Hepatocyte (in vitro differentiated cells): ENCODE results near the gene STIP1. TPM values are rescaled to one million over a fixed set of nuclear protein-coding genes. Genes with fewer than 3 reads are reported as not detected.
A peak's percentile ranks its signal among the peaks of the same experiment; 100 is the strongest.

Experiments used
- DNase-seq: peaks from one replicate; pipeline ENCODE4 v3.0.0-alpha.2; 2016; ENCODE audit warnings: low spot score
- H2AFZ ChIP-seq: fragments of 200-600 bp; sonication (generic); 2 replicates; pipeline ENCODE4 v1.6.0; 2016; ENCODE audit warnings: antibody characterized with exemption, mild to moderate bottlenecking
- H3K27ac ChIP-seq: fragments of 200-600 bp; sonication (generic); 2 replicates; pipeline ENCODE4 v1.5.1; 2016; ENCODE audit warnings: mild to moderate bottlenecking
- H3K27me3 ChIP-seq: fragments of 200-600 bp; sonication (generic); 2 replicates; pipeline ENCODE4 v1.6.1; 2016
- H3K36me3 ChIP-seq: fragments of 200-600 bp; sonication (generic); replicated peaks from 2 replicates; pipeline ENCODE4 v1.5.1; 2016; ENCODE audit warnings: low read depth; ENCODE audit not compliant: insufficient read depth
- H3K4me1 ChIP-seq: fragments of 200-600 bp; sonication (generic); 2 replicates; pipeline ENCODE4 v1.5.1; 2016; ENCODE audit warnings: mild to moderate bottlenecking, moderate library complexity; ENCODE audit not compliant: insufficient read depth
- H3K4me2 ChIP-seq: fragments of 200-600 bp; sonication (generic); 2 replicates; pipeline ENCODE4 v1.6.0; 2016
- H3K4me3 ChIP-seq: fragments of 200-600 bp; sonication (generic); 2 replicates; pipeline ENCODE4 v1.5.1; 2016; ENCODE audit warnings: mild to moderate bottlenecking
- H3K79me2 ChIP-seq: fragments of 200-600 bp; sonication (generic); 2 replicates; pipeline ENCODE4 v1.6.0; 2017; ENCODE audit warnings: mild to moderate bottlenecking
- H3K9me2 ChIP-seq: fragments of 200-600 bp; sonication (generic); replicated peaks from 2 replicates; pipeline ENCODE4 v1.6.0; 2017; ENCODE audit warnings: mild to moderate bottlenecking; ENCODE audit not compliant: insufficient read depth
- H3K9me3 ChIP-seq: fragments of 200-600 bp; sonication (generic); 2 replicates; pipeline ENCODE4 v1.5.1; 2016; ENCODE audit warnings: low read depth, mild to moderate bottlenecking
- H4K20me1 ChIP-seq: fragments of 200-600 bp; sonication (generic); 2 replicates; pipeline ENCODE4 v1.6.0; 2016; ENCODE audit warnings: mild to moderate bottlenecking; ENCODE audit not compliant: insufficient read depth, poor library complexity, severe bottlenecking
- EZH2 ChIP-seq: fragments of 200-600 bp; sonication (generic); IDR thresholded peaks from 2 replicates; pipeline ENCODE4 v1.6.1; 2016; ENCODE audit warnings: antibody characterized with exemption, mild to moderate bottlenecking, borderline replicate concordance
- EZH2phosphoT487 ChIP-seq: fragments of 200-600 bp; sonication (generic); IDR thresholded peaks from one replicate; pipeline ENCODE4 v1.6.1; 2018; ENCODE audit warnings: antibody characterized with exemption, mild to moderate bottlenecking, low read depth, moderate library complexity; ENCODE audit not compliant: unreplicated experiment, severe bottlenecking
- WGBS: methylation state at CpG from one replicate; pipeline ENCODE4 v1.1.6; 2016; ENCODE audit warnings: low lambda C conversion rate; ENCODE audit errors: missing lambda C conversion rate; 5-methylcytosine and 5-hydroxymethylcytosine counted together
- polyA plus RNA-seq: library from polyadenylated mRNA; unstranded; fragments of >200 nt; fragmentation: Nextera tagmentation; extraction: Ambion mirVana; gene quantifications from 2 replicates; pipeline ENCODE4 v1.2.1, GENCODE V29; 2016
- total RNA-seq: library from RNA; depleted of rRNA; stranded (reverse); fragments of >200 nt; gene quantifications from 2 replicates; pipeline ENCODE4 v1.2.3, GENCODE V29; 2014
- TF ChIP-seq, protein P1 (sequence below): fragments of 200-600 bp; sonication (generic); IDR thresholded peaks from 2 replicates; pipeline ENCODE4 v1.5.1; 2016; ENCODE audit warnings: antibody characterized with exemption, mild to moderate bottlenecking; ENCODE audit not compliant: poor library complexity

Gene STIP1
- total RNA-seq (113 and 122 TPM in 2 replicates), polyA plus RNA-seq (115 and 131 TPM in 2 replicates)

DNA sequence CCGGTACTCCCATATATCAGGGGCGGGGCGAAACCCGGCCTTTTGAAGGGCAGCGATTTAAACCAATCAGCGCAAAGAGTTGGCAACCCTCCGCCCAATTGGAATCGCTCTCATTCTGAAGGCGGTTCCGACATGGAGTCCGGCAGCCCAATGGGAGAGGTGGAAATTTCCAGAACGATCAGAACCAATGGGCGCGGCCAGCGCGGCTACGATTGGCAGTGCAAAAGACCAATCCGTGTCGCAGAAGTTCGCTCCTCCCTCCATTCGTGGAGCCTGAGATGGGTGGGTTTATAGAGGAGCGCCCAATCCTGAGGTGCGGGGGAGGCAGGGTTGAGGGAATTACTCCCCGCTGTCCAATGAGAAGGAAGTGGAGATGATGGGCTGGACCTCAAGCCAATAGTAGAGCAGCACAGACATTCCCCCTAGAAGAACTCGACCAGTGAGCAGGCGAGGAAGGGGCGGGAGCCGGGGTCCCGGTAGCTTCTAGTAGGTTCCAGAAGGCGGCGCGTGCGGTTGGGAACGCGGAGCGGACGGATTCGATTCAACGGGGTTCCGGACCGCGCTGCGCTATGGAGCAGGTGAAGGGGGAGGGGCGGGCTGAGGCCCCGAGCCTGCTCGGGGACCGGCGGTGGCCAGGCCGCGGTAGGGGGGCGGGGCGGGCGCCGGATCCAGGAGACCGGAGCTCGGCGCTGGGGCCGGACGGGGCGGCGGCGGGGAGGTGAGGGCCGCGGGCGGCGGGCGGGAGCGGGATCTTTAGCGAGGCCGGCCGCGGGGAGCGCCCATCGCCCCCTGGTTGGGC, at the start of gene STIP1:
Gene STIP1 (plus strand): TSS at position 479 of the 799 bp plus-strand sequence. CDS start 91 bp downstream, at position 570.
- Histone ChIP-seq H3K4me2 (peak within 1 kb of the TSS; percentile 83), H3K27me3 (no peaks in the 10 kb centered on the region), H4K20me1 (peaks cover 24% of the 10 kb centered on the region), H3K4me1 (peaks cover 25% of the 10 kb centered on the region), H3K79me2 (peaks cover 18% of the 10 kb centered on the region), H2AFZ (peak within 1 kb of the TSS; percentile 6), H3K9me2 (no peaks in the 10 kb centered on the region), H3K4me3 (peak within 1 kb of the TSS; percentile 16), H3K27ac (peak within 1 kb of the TSS; percentile 80), H3K9me3 (no peaks in the 10 kb centered on the region), H3K36me3 (no peaks in the 10 kb centered on the region)
- WGBS, result 2% methylated on average over 42 of the region's 74 CpGs
- peak; percentile 100 for DNase-seq
- TF ChIP-seq EZH2 (no peak), EZH2phosphoT487 (no peak)
- TF ChIP-seq, protein P1, sequence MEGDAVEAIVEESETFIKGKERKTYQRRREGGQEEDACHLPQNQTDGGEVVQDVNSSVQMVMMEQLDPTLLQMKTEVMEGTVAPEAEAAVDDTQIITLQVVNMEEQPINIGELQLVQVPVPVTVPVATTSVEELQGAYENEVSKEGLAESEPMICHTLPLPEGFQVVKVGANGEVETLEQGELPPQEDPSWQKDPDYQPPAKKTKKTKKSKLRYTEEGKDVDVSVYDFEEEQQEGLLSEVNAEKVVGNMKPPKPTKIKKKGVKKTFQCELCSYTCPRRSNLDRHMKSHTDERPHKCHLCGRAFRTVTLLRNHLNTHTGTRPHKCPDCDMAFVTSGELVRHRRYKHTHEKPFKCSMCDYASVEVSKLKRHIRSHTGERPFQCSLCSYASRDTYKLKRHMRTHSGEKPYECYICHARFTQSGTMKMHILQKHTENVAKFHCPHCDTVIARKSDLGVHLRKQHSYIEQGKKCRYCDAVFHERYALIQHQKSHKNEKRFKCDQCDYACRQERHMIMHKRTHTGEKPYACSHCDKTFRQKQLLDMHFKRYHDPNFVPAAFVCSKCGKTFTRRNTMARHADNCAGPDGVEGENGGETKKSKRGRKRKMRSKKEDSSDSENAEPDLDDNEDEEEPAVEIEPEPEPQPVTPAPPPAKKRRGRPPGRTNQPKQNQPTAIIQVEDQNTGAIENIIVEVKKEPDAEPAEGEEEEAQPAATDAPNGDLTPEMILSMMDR, result peak; percentile 44

GRCh38 chr11:64136765-64137441, 49.1 kb upstream of the STIP1 start:
- Histone ChIP-seq H3K27ac (no peak overlapping the region), H3K27me3 (no peaks in the 10 kb centered on the region), H3K9me3 (no peaks in the 10 kb centered on the region), H3K4me3 (no peak overlapping the region), H3K4me2 (no peak overlapping the region), H3K36me3 (no peaks in the 10 kb centered on the region), H2AFZ (no peak overlapping the region), H3K4me1 (peaks cover 13% of the 10 kb centered on the region), H3K9me2 (no peaks in the 10 kb centered on the region), H4K20me1 (no peaks in the 10 kb centered on the region), H3K79me2 (no peaks in the 10 kb centered on the region)
- TF ChIP-seq EZH2 (no peak), EZH2phosphoT487 (no peak)
- TF ChIP-seq, protein P1, result no peak
- no peak for DNase-seq
- 77% methylated on average over 17 of the region's 17 CpGs for WGBS

GRCh38 chr11:64138398-64138797, 47.6 kb upstream of the STIP1 start:
- no peaks in the 10 kb centered on the region for H3K4me1 ChIP-seq
- no peak overlapping the region for H3K27ac ChIP-seq
- H3K79me2 ChIP-seq, result no peaks in the 10 kb centered on the region
- no peak overlapping the region for H2AFZ ChIP-seq
- WGBS, result 75% methylated on average over 16 of the region's 16 CpGs
- no peaks in the 10 kb centered on the region for H3K9me2 ChIP-seq
- TF ChIP-seq EZH2phosphoT487 (no peak), EZH2 (no peak)
- TF ChIP-seq, protein P1, result no peak
- DNase-seq, result no peak
- H3K4me3 ChIP-seq, result no peak overlapping the region
- H4K20me1 ChIP-seq, result no peaks in the 10 kb centered on the region
- H3K9me3 ChIP-seq, result no peaks in the 10 kb centered on the region
- H3K4me2 ChIP-seq, result no peak overlapping the region
- H3K27me3 ChIP-seq, result no peaks in the 10 kb centered on the region
- H3K36me3 ChIP-seq, result no peaks in the 10 kb centered on the region
